ENCODE data around the gene LACTB.
"Not testable (repeated sequence)": the region's sequence is repeated elsewhere in the genome, so short reads cannot be mapped to it uniquely, and the experiment has no call there.

LACTB gene

DNA sequence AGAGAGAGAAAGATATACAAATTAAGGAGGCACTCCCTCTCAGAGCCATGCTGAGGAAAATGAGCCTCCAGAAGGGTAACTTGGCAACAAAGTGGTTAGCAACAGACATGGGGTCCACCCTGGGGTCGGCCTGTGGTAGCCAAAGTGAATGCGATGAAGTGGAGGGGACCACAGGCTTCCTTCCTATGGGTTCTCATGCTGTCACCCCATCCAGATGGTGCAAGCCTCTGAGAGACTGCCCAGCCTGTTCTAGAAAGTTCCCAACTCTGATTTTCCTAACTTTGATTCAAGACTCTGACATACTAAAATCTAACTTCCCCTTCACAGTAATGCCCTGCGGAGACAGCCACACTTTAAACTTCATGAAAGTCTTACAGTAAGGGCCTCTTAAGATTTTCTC is 18.2 kb upstream of the LACTB start:
- no peaks in the 10 kb centered on the region for H3K36me3 ChIP-seq (replicated peaks)
- in situ Hi-C loops (cut with HindIII; ENCODE audit: low pct_ligation_motif_present, low sequenced_read_pairs): no loop called here
- TF ChIP-seq, protein P1, sequence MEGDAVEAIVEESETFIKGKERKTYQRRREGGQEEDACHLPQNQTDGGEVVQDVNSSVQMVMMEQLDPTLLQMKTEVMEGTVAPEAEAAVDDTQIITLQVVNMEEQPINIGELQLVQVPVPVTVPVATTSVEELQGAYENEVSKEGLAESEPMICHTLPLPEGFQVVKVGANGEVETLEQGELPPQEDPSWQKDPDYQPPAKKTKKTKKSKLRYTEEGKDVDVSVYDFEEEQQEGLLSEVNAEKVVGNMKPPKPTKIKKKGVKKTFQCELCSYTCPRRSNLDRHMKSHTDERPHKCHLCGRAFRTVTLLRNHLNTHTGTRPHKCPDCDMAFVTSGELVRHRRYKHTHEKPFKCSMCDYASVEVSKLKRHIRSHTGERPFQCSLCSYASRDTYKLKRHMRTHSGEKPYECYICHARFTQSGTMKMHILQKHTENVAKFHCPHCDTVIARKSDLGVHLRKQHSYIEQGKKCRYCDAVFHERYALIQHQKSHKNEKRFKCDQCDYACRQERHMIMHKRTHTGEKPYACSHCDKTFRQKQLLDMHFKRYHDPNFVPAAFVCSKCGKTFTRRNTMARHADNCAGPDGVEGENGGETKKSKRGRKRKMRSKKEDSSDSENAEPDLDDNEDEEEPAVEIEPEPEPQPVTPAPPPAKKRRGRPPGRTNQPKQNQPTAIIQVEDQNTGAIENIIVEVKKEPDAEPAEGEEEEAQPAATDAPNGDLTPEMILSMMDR (IDR thresholded peaks at IDR 0.05; ENCODE audit: low read depth, low read length, missing control alignments): no peak

DNA sequence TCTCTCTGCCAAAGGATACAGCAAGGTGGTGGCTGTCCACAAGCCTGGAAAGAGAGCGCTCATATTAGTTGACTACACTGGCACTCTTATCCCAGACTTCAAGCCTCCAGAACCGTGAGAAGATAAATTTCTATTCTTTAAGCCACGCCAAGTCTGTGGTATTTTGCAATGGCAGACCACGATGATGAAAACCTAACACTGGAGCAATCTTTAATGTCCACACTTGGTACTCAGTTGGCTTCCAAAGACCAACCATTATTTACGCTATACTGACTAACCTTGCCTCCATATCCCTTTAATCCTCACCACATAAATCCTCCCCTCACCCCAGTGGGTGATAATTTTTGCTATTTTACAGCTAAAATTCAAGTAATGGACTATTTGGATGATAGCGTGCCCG is 16.9 kb upstream of the LACTB start:
- in situ Hi-C loops (cut with HindIII; ENCODE audit: low pct_ligation_motif_present, low sequenced_read_pairs): no loop called here
- H3K27me3 ChIP-seq (replicated peaks): no peaks in the 10 kb centered on the region
- TF ChIP-seq, protein P1 (IDR thresholded peaks at IDR 0.05; ENCODE audit: low read depth, low read length, missing control alignments): no peak
- no peak overlapping the region for H3K4me3 ChIP-seq (ENCODE audit: low read depth, low read length)
- H3K36me3 ChIP-seq (replicated peaks): no peaks in the 10 kb centered on the region
- no peak for DNase-seq
- no peak overlapping the region for H3K27ac ChIP-seq

More for the DNA sequence above, 18.2 kb upstream of the LACTB start:
- no peak overlapping the region for H3K4me3 ChIP-seq (ENCODE audit: low read depth, low read length)
- no peak overlapping the region for H3K27ac ChIP-seq
- DNase-seq: no peak
- no peaks in the 10 kb centered on the region for H3K27me3 ChIP-seq (replicated peaks)

DNA sequence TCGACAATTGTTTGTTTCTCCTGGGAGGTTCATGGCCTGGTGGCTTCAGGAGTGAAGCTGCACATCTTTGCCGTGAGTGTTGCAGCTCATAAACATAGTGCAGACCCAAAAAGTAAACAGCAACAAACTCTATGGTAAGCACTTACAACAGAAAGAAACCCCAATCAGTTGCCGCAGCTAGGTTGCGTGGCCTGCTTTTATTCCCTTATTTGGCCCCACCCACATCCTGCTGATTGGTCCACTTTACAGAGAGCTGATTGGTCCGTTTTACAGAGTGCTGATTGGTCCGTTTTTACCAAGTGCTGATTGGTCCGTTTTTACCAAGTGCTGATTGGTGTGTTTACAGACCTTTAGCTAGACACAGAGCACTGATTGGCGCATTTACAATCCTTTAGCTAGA is 16.3 kb upstream of the LACTB start:
- in situ Hi-C loops (cut with HindIII; ENCODE audit: low pct_ligation_motif_present, low sequenced_read_pairs); H3K4me3 ChIP-seq (ENCODE audit: low read depth, low read length); H3K36me3 ChIP-seq (replicated peaks); H3K27ac ChIP-seq; DNase-seq; H3K27me3 ChIP-seq (replicated peaks): not testable (repeated sequence)

DNA sequence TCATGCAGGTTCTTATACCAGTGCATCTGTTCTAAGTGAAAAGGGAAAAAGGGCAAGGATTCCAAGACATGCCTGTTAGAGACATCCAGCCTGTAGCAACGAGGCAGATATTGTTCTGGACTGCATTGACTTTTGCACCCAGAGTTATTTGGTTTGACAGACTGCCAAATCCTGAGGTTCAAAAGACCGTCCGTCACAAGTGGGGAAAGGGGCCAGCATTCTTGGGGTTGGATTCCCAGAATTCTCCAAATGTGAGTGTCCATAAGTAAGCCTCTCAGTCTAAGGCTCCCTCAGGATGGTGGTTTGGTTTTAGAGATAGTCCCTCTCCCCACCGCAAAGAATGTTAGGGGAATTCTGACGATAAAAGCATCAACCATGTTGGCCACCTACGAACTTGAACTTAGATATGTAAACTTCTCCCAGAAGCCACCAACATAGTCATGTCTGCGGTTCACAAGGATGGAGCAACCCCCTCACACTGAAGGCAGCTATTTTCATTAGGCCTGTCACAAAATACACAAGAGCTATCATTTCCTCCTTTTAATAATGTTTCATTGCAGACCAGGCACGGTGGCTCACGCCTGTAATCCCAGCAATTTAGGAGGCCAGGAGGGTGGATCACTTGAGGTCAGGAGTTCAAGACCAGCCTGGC is 13.6 kb upstream of the LACTB start:
- TF ChIP-seq, protein P1 (IDR thresholded peaks at IDR 0.05; ENCODE audit: low read depth, low read length, missing control alignments): no peak
- H3K4me3 ChIP-seq (ENCODE audit: low read depth, low read length): no peak overlapping the region
- in situ Hi-C loops (cut with HindIII; ENCODE audit: low pct_ligation_motif_present, low sequenced_read_pairs): no loop called here

DNA sequence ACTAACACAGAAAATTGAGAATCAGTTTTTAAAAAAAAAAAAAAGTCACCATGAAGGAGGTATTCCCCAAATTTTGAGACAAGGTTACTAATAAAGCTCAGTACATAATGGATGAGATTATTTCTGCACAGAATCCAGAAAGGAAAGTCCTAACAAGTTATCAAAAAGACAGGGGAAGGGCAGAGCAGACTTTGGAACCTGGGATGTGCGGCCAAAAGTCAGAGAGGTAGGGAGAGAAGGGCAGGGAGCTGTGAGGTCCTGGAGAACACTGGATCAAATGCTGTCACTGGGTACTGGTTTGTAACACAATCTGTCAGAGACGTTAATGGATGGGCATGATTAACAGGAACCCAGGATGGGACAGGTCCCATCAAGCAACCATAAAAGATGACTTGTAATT is 12.2 kb upstream of the LACTB start:
- in situ Hi-C loops (cut with HindIII; ENCODE audit: low pct_ligation_motif_present, low sequenced_read_pairs): no loop called here
- Histone ChIP-seq H3K4me3 (ENCODE audit: low read depth, low read length) (no peak overlapping the region), H3K36me3 (replicated peaks) (no peaks in the 10 kb centered on the region), H3K27me3 (replicated peaks) (no peaks in the 10 kb centered on the region), H3K27ac (peak overlapping the region; percentile 95)
- no peak for DNase-seq
- TF ChIP-seq, protein P1 (IDR thresholded peaks at IDR 0.05; ENCODE audit: low read depth, low read length, missing control alignments): no peak

More for the DNA sequence above, 13.6 kb upstream of the LACTB start:
- Histone ChIP-seq H3K36me3 (replicated peaks) (no peaks in the 10 kb centered on the region), H3K27me3 (replicated peaks) (no peaks in the 10 kb centered on the region), H3K27ac (peak overlapping the region; percentile 95)
- DNase-seq: peak; percentile 100

DNA sequence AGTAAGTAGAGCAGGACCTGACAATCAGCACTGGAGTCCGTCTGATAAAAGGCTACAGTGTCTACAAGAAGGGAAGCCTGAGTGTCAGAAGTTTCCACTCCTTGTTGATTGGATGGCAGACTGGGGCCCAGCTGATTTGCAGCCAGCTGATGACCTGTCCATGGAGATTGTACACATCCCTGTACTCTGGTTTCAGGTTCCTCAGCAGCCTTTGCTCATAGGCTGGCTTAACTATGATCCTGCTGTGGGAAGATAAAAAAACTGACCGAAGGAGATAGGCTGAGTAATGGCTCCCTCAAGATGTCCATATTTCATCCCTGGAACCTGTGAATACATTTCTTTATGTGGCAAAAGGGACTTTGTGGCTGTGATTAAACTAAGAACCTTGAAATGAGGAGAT is 11.7 kb upstream of the LACTB start:
- H3K27ac ChIP-seq: peak overlapping the region; percentile 95
- H3K27me3 ChIP-seq (replicated peaks): no peaks in the 10 kb centered on the region
- no peaks in the 10 kb centered on the region for H3K36me3 ChIP-seq (replicated peaks)
- TF ChIP-seq, protein P1 (IDR thresholded peaks at IDR 0.05; ENCODE audit: low read depth, low read length, missing control alignments): no peak
- no peak overlapping the region for H3K4me3 ChIP-seq (ENCODE audit: low read depth, low read length)
- in situ Hi-C loops (cut with HindIII; ENCODE audit: low pct_ligation_motif_present, low sequenced_read_pairs): no loop called here
- peak; percentile 72 for DNase-seq
